ENCODE results near the gene PSMC1.
A peak's percentile ranks its signal among the peaks of the same experiment; 100 is the strongest.

PSMC1 gene

DNA sequence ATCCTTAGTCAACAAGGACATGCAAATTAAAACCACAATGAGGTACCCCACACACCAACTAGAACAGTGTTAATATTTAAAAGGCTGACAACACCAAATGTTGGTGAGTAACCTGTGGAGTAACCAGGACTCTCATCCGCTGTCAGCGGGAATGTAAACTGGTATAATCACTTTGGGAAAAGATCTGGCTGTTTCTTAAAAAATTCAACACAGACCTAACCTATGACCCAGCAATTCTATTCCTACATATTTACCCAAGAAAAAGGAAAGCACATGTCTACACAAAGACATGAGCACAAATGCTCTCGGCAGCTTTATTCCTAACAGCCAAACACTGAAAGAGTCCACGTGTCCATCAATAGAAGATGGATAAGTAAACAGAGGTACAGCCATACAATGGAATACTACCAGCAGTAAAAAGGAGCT, 48.8 kb downstream of the PSMC1 start:
- H3K4me1 ChIP-seq (ENCODE audit: control insufficient read depth, insufficient read depth, low read length), result peaks cover 4% of the 10 kb centered on the region
- DNase-seq (ENCODE audit: low read depth), result no peak
- H3K9ac ChIP-seq (ENCODE audit: low read length), result no peak overlapping the region
- H3K9me3 ChIP-seq (ENCODE audit: control insufficient read depth, low read length), result no peaks in the 10 kb centered on the region
- peaks cover 50% of the 10 kb centered on the region for H3K36me3 ChIP-seq (ENCODE audit: control insufficient read depth, insufficient read depth, low read length, severe bottlenecking)
- no peaks in the 10 kb centered on the region for H3K27me3 ChIP-seq (replicated peaks; ENCODE audit: control insufficient read depth, insufficient read depth, low read length)
- no peak overlapping the region for H3K4me3 ChIP-seq (ENCODE audit: low read length)

DNA sequence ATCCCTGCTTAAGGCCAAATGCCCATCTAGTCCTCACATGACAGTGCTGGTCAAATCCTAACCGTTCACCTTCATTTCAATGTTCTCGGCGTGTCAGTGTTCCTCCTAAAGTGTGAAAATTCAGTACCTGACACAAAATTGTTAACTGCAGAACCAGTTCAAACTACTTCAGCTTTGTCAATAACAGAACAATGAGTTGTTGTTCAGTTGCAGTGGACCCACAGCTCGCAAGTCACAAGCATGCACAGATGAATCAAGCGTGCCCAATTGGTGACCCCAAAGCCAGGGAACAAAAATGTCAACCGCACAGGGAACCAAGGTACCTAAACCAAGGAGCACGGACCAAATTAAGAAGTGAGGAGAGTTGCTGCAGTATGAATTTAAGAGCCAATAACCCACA, 52.2 kb downstream of the PSMC1 start:
- Histone ChIP-seq H3K27me3 (replicated peaks; ENCODE audit: control insufficient read depth, insufficient read depth, low read length) (no peaks in the 10 kb centered on the region), H3K9ac (ENCODE audit: low read length) (no peak overlapping the region), H3K9me3 (ENCODE audit: control insufficient read depth, low read length) (no peaks in the 10 kb centered on the region), H3K4me3 (ENCODE audit: low read length) (no peak overlapping the region), H3K4me1 (ENCODE audit: control insufficient read depth, insufficient read depth, low read length) (no peaks in the 10 kb centered on the region), H3K36me3 (ENCODE audit: control insufficient read depth, insufficient read depth, low read length, severe bottlenecking) (peaks cover 60% of the 10 kb centered on the region)
- no peak for DNase-seq (ENCODE audit: low read depth)

DNA sequence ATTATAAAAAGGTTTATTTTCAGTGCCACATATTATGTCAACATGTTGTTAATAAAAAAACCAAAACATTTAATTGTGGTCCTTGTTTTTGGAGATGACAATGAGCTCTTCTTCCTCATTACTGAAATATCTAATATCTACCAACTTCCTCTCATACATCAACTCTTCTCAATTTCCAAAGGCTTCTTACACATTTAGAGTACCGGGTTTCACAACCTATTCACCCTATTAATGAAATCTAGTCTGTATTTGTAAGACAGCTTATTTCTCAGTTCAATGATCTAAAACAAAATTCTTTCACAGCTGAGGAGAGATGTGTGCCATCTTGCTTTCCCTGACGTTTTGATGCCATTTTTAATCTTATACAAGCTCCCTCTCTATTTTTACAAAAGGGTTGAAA, 60.9 kb downstream of the PSMC1 start:
- peaks cover 39% of the 10 kb centered on the region for H3K36me3 ChIP-seq (ENCODE audit: control insufficient read depth, insufficient read depth, low read length, severe bottlenecking)
- H3K9me3 ChIP-seq (ENCODE audit: control insufficient read depth, low read length), result peaks cover 5% of the 10 kb centered on the region
- no peaks in the 10 kb centered on the region for H3K27me3 ChIP-seq (replicated peaks; ENCODE audit: control insufficient read depth, insufficient read depth, low read length)
- DNase-seq (ENCODE audit: low read depth), result no peak
- no peaks in the 10 kb centered on the region for H3K4me1 ChIP-seq (ENCODE audit: control insufficient read depth, insufficient read depth, low read length)
- no peak overlapping the region for H3K4me3 ChIP-seq (ENCODE audit: low read length)
- no peak overlapping the region for H3K9ac ChIP-seq (ENCODE audit: low read length)

- Histone ChIP-seq H3K9ac (ENCODE audit: low read length) (no peak overlapping the region), H3K9me3 (ENCODE audit: control insufficient read depth, low read length) (peaks cover 5% of the 10 kb centered on the region), H3K4me3 (ENCODE audit: low read length) (no peak overlapping the region), H3K4me1 (ENCODE audit: control insufficient read depth, insufficient read depth, low read length) (no peaks in the 10 kb centered on the region), H3K27me3 (replicated peaks; ENCODE audit: control insufficient read depth, insufficient read depth, low read length) (no peaks in the 10 kb centered on the region), H3K36me3 (ENCODE audit: control insufficient read depth, insufficient read depth, low read length, severe bottlenecking) (peaks cover 36% of the 10 kb centered on the region)
- no peak for DNase-seq (ENCODE audit: low read depth)
These were observed 61.7 kb downstream of the PSMC1 start for GRCh38 chr14:90318016-90318415.

DNA sequence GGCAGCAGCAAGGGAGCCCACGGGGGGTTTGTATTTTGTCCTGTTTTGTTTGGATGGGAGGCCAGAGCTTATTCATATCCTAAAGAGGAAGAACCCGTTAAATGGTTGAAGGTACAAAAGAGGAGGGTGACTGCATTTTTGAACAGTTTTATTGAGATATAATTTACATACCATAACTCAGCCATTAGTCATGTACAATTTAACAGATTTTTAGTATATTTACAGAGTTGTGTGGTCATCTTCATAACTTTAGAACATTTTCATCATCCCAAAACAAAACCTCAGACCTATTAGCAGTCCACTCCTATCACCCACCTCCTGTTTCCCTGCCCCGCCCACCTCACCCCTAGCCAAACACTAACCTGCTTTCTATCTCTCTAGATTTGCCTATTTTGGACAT, 62.8 kb downstream of the PSMC1 start:
- no peak overlapping the region for H3K9ac ChIP-seq (ENCODE audit: low read length)
- no peaks in the 10 kb centered on the region for H3K27me3 ChIP-seq (replicated peaks; ENCODE audit: control insufficient read depth, insufficient read depth, low read length)
- H3K4me3 ChIP-seq (ENCODE audit: low read length), result no peak overlapping the region
- H3K36me3 ChIP-seq (ENCODE audit: control insufficient read depth, insufficient read depth, low read length, severe bottlenecking), result peaks cover 27% of the 10 kb centered on the region
- H3K9me3 ChIP-seq (ENCODE audit: control insufficient read depth, low read length), result peaks cover 5% of the 10 kb centered on the region
- no peaks in the 10 kb centered on the region for H3K4me1 ChIP-seq (ENCODE audit: control insufficient read depth, insufficient read depth, low read length)
- peak; percentile 7 for DNase-seq (ENCODE audit: low read depth)

DNA sequence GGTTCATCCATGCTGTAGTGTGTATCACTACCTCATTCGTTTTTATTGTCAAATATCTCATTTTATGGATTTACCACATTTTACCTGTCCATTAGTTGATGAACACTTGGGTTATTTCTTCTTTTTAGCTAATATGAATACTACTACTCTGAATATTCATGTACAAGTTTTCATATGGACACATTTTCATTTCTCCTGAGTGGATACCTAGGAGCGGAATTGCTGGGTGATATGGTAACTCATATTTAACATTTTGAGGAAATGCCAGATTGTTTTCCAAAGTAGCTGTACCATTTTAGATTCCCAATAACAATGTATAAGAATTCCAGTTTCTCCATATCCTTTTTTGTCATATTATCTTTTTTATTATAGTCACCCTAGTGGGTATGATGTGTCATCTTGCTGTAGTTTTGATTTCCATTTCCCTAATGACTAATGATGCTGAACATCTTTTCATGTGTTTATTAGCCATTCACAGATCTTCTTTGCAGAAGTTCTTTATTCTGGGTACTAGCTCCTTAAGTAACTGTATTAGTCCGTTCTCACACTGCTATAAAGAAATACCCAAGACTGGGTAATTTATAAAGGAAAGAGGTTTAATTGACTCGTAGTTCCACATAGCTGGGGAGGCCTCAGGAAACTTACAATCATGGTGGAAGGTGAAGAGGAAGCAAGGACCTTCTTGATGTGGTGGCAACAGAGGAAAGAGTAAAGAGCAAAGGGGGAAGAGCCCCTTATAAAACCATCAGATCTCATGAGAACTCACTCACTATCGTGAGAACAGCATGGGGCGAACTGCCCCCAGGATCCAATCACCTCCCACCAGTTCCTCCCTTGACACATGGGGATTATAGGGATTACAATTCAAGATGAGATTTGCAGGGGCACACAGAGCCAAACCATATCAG, 63.5 kb downstream of the PSMC1 start:
- no peak overlapping the region for H3K4me3 ChIP-seq (ENCODE audit: low read length)
- no peak for DNase-seq (ENCODE audit: low read depth)
- H3K4me1 ChIP-seq (ENCODE audit: control insufficient read depth, insufficient read depth, low read length), result no peaks in the 10 kb centered on the region
- peaks cover 21% of the 10 kb centered on the region for H3K36me3 ChIP-seq (ENCODE audit: control insufficient read depth, insufficient read depth, low read length, severe bottlenecking)
- H3K9me3 ChIP-seq (ENCODE audit: control insufficient read depth, low read length), result peaks cover 5% of the 10 kb centered on the region
- no peaks in the 10 kb centered on the region for H3K27me3 ChIP-seq (replicated peaks; ENCODE audit: control insufficient read depth, insufficient read depth, low read length)
- no peak overlapping the region for H3K9ac ChIP-seq (ENCODE audit: low read length)

DNA sequence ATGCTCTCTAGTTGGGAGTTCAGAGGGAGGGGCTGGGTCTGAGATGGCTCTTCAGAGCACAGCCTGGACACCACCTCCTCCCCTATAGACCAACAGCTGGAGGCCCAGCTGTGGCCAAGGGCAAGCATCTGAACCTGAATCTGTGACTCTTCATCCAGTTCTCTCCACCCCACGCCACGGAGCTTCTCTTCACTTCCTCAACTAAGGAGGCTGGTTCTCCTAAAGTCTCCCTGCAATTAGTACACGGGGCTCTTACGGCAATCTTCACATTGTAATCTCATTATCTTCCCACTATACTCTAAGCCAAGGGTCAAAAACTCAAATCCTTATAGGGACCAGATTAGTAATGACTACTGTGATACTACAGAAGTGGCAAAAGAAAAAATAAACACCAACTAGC, 65.5 kb downstream of the PSMC1 start:
- H3K4me3 ChIP-seq (ENCODE audit: low read length), result no peak overlapping the region
- no peaks in the 10 kb centered on the region for H3K4me1 ChIP-seq (ENCODE audit: control insufficient read depth, insufficient read depth, low read length)
- H3K36me3 ChIP-seq (ENCODE audit: control insufficient read depth, insufficient read depth, low read length, severe bottlenecking), result peaks cover 10% of the 10 kb centered on the region
- H3K9me3 ChIP-seq (ENCODE audit: control insufficient read depth, low read length), result peaks cover 5% of the 10 kb centered on the region
- no peak overlapping the region for H3K9ac ChIP-seq (ENCODE audit: low read length)
- no peaks in the 10 kb centered on the region for H3K27me3 ChIP-seq (replicated peaks; ENCODE audit: control insufficient read depth, insufficient read depth, low read length)
- DNase-seq (ENCODE audit: low read depth), result no peak

Data from adipocyte (in vitro differentiated cells).